ENCODE data around the gene NFS1. TPM values are rescaled to one million over a fixed set of nuclear protein-coding genes. Genes with fewer than 3 reads are reported as not detected.

The NFS1 gene
- total and polyA plus RNA-seq, 2 of the 8 experiments (the other 6 are each of a cell fraction or from before 2014, with no cell fraction given), result 26.1 to 38.8 TPM

DNA sequence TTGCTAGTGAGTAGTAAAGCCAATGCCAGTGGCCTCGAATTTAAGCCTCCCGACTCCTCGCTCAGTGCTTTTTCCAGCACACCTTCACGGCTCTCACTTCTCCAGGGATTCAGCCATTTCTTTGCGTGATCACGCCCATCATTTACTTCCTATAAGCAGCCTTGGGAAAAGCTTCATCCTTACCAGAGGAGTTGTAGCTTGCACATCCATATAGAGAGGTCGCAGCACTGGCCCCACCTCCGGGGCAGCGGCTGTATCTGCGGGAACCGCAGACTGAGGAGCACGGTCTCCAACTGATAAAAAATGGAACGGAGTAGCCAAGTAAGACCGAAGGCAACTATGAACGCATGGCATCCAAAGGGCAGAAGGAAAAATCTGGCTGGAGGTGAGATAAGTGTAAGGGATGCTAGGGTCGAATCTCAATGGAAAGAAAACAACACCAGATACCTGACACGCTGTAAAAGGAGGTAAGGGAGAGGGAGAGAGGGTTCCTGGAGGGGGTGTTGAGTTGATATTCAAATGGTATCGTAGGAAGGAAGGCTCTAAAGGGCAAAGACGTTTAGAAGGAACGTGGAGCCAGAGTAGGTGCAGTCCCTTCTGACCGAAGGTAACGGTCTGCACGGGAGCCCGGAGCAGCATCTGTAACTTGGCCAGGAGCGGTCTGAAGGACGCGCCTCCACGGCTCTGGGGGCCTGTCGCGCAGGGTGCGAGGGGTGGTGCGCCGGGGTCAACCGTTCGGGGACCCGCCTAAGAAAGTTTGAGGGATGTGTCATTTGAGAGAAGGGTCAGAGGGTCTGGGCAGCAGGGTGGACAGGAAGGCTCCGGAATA, 640 bp downstream of the NFS1 start:
- Histone ChIP-seq H2BK5ac (ENCODE audit: low read depth, low read length) (no peak overlapping the region; the same call in 1 of the 2 replicates), H2BK12ac (ENCODE audit: low read depth, low read length) (no peak overlapping the region), H3K9me3 (ENCODE audit: insufficient read depth in 2 of 2, low read depth in 1 of 2, low read length in 1 of 2) (no peaks in the 10 kb centered on the region), H3K9ac (replicated peaks in 1 of 4; ENCODE audit: extremely low read depth in 1 of 4, low read depth in 3 of 4, low read length in 3 of 4) (peak overlapping the region; percentile 56 to 91 (median 74)), H3K4me3 (ENCODE audit: extremely low read depth in 1 of 4, insufficient read depth in 2 of 4, low read depth in 3 of 4, low read length in 4 of 4) (peak overlapping the region; percentile 66 to 99 (median 88)), H3K79me2 (ENCODE audit: control insufficient read depth in 1 of 2, insufficient read depth in 2 of 2, low read length in 2 of 2) (peaks cover 0 to 8% of the 10 kb centered on the region in 2 experiments; a peak in 2 of 4 replicates), H3K4me1 (replicated peaks in 1 of 4; ENCODE audit: control insufficient read depth in 3 of 4, insufficient read depth in 4 of 4, low read length in 3 of 4) (peaks cover 0 to 2% (median under 1%) of the 10 kb centered on the region in 4 experiments; a peak in 3 of 7 replicates), H3K27ac (ENCODE audit: low read depth, low read length) (no peak overlapping the region), H4K5ac (ENCODE audit: insufficient read length, low read depth, low read length) (no peak overlapping the region), H2BK120ac (replicated peaks; ENCODE audit: low read depth, low read length) (no peak overlapping the region), H4K20me1 (replicated peaks in 1 of 2; ENCODE audit: control insufficient read depth in 1 of 2, insufficient read depth in 2 of 2, low read length in 2 of 2) (peaks cover 0 to 6% of the 10 kb centered on the region in 2 experiments), H3K79me1 (ENCODE audit: low read depth, low read length) (no peaks in the 10 kb centered on the region), H4K91ac (replicated peaks; ENCODE audit: insufficient read length, low read length) (no peak overlapping the region), H4K8ac (ENCODE audit: extremely low read depth, insufficient read depth, low read length) (no peak overlapping the region; the same call in 1 of the 2 replicates), H3K23ac (ENCODE audit: insufficient read length) (no peak overlapping the region), H3K23me2 (ENCODE audit: low read depth, low read length) (peaks cover 13% of the 10 kb centered on the region), H3K56ac (replicated peaks; ENCODE audit: insufficient read length, low read depth, low read length) (no peak overlapping the region), H2AFZ (ENCODE audit: low read length) (peak overlapping the region; percentile 94), H3K18ac (ENCODE audit: extremely low read depth, low read length) (no peak overlapping the region), H3K4ac (replicated peaks; ENCODE audit: insufficient read length, low read depth, low read length) (no peak overlapping the region), H3K27me3 (replicated peaks in 1 of 4; ENCODE audit: control insufficient read depth in 3 of 4, extremely low read depth in 1 of 4, insufficient read depth in 3 of 4, low read length in 3 of 4) (no peaks in the 10 kb centered on the region), H3K4me2 (ENCODE audit: insufficient read depth in 1 of 2, low read depth in 2 of 2, low read length in 2 of 2) (peak overlapping the region; percentile 75 to 91), H2BK20ac (ENCODE audit: low read length) (no peak overlapping the region), H2BK15ac (ENCODE audit: low read length) (no peak overlapping the region), H3K36me3 (ENCODE audit: control insufficient read depth in 2 of 4, insufficient read depth in 4 of 4, low read length in 3 of 4) (peaks cover 2 to 23% (median 5%) of the 10 kb centered on the region in 4 experiments; a peak in 5 of 8 replicates), H2AK5ac (ENCODE audit: low read depth, low read length) (no peak overlapping the region), H3K14ac (ENCODE audit: insufficient read length) (no peak overlapping the region)
- FAIRE-seq, result no peak
- DNase-seq (ENCODE audit: low read depth in 1 of 2, low spot score in 2 of 2), result peak in 1 of 2 experiments; percentile 50
- 16% methylated on average over 37 of the region's 37 CpGs; no CpG with 5 or more reads in 1 of the 2 experiments for WGBS, 2 experiments (ENCODE audit: extremely low coverage in 1 of 2, insufficient coverage in 1 of 2, insufficient read length in 1 of 2, insufficient replicate concordance in 2 of 2, low coverage in 1 of 2, low lambda C conversion rate in 2 of 2, missing lambda C conversion rate in 1 of 2)
- TF ChIP-seq RXRA (IDR thresholded peaks at IDR 0.05; ENCODE audit: insufficient read depth, low read depth, low read length) (no peak), ASH2L (IDR thresholded peaks at IDR 0.05; ENCODE audit: low read length) (peak; percentile 20)
- CTCF ChIA-PET (ENCODE audit: partially characterized antibody), result no interaction called here
- POLR2A ChIA-PET (ENCODE audit: partially characterized antibody), result interaction anchor here (0.8 to 40.1 kb wide), 7 partner anchors 17 to 81 kb away, joined by 3 to 2341 read pairs (median 3); partner anchors contain the start of genes CPNE1, PHF20, RBM12 and RBM39
